Spleen (tissue), 7 donors: Measurements from ENCODE around the gene BLTP1.

Source experiments
- POLR2A ChIP-seq, 3 donors: fragments of 450-650 bp; IDR thresholded peaks; one replicate each; pipeline ENCODE4 v1.5.1; 2017; ENCODE audit warnings: antibody characterized with exemption in 3 of 3, mild to moderate bottlenecking in 1 of 3
- POLR2AphosphoS5 ChIP-seq, 3 donors: sonication (generic); formaldehyde crosslinking; IDR thresholded peaks; one replicate each; pipeline ENCODE4 v1.5.1; 2017; ENCODE audit warnings: antibody characterized with exemption in 3 of 3
- TF ChIP-seq, protein P1 (sequence below), 11 experiments: fragments of 200-600 bp in 7 of 11; fragments of 450-650 bp in 4 of 11; sonication (generic) in 4 of 11; IDR thresholded peaks in 8 of 11; conservative IDR thresholded peaks in 3 of 11; 1 replicate in 7 of 11; 2 replicates in 4 of 11; pipeline versions ENCODE4 v1.4.0 to v1.8.0; 2016 to 2021; ENCODE audit warnings: antibody characterized with exemption in 11 of 11, inconsistent platforms in 4 of 11, mild to moderate bottlenecking in 1 of 11
- donor health status: DM: no; HTN: no; CAD: no; lungs with moderate emphysema.
- donor health status: DM: no; HTN: no; CAD: no.
- donor health status: DM: no; HTN: no; CAD: no.

DNA sequence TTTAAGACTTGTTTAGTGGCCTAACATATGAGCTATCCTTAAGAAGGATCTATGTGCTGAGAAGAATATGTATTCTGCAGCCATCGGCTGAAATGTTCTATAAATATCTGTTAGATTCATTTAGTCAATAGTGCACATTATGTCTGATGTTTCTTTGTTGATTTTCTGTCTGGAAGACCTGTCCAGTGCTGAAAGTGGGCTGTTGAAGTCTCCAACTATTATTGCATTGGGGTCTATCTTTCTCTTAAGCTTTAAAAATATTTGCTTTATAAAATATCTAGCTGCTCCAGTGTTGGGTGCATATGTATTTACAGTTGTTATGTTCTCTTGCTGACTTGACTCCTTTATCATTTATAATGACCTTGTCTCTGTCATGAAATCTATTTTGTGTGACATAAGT lies 9.4 kb upstream of the BLTP1 start:
- TF ChIP-seq, protein P1, sequence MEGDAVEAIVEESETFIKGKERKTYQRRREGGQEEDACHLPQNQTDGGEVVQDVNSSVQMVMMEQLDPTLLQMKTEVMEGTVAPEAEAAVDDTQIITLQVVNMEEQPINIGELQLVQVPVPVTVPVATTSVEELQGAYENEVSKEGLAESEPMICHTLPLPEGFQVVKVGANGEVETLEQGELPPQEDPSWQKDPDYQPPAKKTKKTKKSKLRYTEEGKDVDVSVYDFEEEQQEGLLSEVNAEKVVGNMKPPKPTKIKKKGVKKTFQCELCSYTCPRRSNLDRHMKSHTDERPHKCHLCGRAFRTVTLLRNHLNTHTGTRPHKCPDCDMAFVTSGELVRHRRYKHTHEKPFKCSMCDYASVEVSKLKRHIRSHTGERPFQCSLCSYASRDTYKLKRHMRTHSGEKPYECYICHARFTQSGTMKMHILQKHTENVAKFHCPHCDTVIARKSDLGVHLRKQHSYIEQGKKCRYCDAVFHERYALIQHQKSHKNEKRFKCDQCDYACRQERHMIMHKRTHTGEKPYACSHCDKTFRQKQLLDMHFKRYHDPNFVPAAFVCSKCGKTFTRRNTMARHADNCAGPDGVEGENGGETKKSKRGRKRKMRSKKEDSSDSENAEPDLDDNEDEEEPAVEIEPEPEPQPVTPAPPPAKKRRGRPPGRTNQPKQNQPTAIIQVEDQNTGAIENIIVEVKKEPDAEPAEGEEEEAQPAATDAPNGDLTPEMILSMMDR (IDR thresholded peaks at IDR 0.05 in 8 of 11, conservative IDR thresholded peaks at IDR 0.05 in 3 of 11) = no peak
- no peak for TF ChIP-seq POLR2A (IDR thresholded peaks at IDR 0.05)
- no peak for TF ChIP-seq POLR2AphosphoS5 (IDR thresholded peaks at IDR 0.05)
